ENCODE data around the gene SNORC.

GRCh38 chr2:232889876-232890401 lies 19.9 kb downstream of the SNORC start:
- no peak for TF ChIP-seq GTF2F1 (IDR thresholded peaks at IDR 0.05; ENCODE audit: low read length)
- TF ChIP-seq ETV6 (CRISPR knock-in tag; conservative IDR thresholded peaks at IDR 0.05): no peak
- TF ChIP-seq RNF2 (conservative IDR thresholded peaks at IDR 0.05; ENCODE audit: low read depth): no peak
- TF ChIP-seq ZNF383 (CRISPR knock-in tag; IDR thresholded peaks at IDR 0.05; ENCODE audit: borderline replicate concordance): no peak
- TF ChIP-seq JUNB (CRISPR knock-in tag; IDR thresholded peaks at IDR 0.05; ENCODE audit: borderline replicate concordance): no peak
- no peak for TF ChIP-seq ZNF207 (IDR thresholded peaks at IDR 0.05; ENCODE audit: borderline replicate concordance)
- no peak for TF ChIP-seq FOXM1 (CRISPR knock-in tag; IDR thresholded peaks at IDR 0.05)
- no peak for TF ChIP-seq CTCF (CRISPR knock-in tag; IDR thresholded peaks at IDR 0.05)
- TF ChIP-seq ZFP36L1 (CRISPR knock-in tag; IDR thresholded peaks at IDR 0.05): no peak
- TF ChIP-seq, protein P1, sequence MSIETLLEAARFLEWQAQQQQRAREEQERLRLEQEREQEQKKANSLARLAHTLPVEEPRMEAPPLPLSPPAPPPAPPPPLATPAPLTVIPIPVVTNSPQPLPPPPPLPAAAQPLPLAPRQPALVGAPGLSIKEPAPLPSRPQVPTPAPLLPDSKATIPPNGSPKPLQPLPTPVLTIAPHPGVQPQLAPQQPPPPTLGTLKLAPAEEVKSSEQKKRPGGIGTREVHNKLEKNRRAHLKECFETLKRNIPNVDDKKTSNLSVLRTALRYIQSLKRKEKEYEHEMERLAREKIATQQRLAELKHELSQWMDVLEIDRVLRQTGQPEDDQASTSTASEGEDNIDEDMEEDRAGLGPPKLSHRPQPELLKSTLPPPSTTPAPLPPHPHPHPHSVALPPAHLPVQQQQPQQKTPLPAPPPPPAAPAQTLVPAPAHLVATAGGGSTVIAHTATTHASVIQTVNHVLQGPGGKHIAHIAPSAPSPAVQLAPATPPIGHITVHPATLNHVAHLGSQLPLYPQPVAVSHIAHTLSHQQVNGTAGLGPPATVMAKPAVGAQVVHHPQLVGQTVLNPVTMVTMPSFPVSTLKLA (IDR thresholded peaks at IDR 0.05): no peak
- TF ChIP-seq ZBTB33 (CRISPR knock-in tag; IDR thresholded peaks at IDR 0.05): no peak
- no peak for TF ChIP-seq MTA1 (CRISPR knock-in tag; IDR thresholded peaks at IDR 0.05; ENCODE audit: borderline replicate concordance)
